ENCODE measurements around the gene RHBDF2.
"Not testable (repeated sequence)": the region's sequence is repeated elsewhere in the genome, so short reads cannot be mapped to it uniquely, and the experiment has no call there.

The RHBDF2 gene

GRCh38 chr17:76523084-76524037 is 22.1 kb upstream of the RHBDF2 start:
- DNase-seq: peak; percentile 58

- not testable (repeated sequence) for DNase-seq
Measured at GRCh38 chr17:76521683-76522082, 20.5 kb upstream of the RHBDF2 start.

GRCh38 chr17:76521262-76521661 is 20.0 kb upstream of the RHBDF2 start:
- DNase-seq: no peak

GRCh38 chr17:76519048-76519966 is 18.1 kb upstream of the RHBDF2 start:
- no peak for DNase-seq

GRCh38 chr17:76517638-76518038 is 16.4 kb upstream of the RHBDF2 start:
- no peak for DNase-seq

GRCh38 chr17:76515274-76515949 is 14.2 kb upstream of the RHBDF2 start:
- no peak for DNase-seq

- DNase-seq: not testable (repeated sequence)
Measured at GRCh38 chr17:76514355-76514754, 13.1 kb upstream of the RHBDF2 start.

GRCh38 chr17:76513306-76513692 is 12.1 kb upstream of the RHBDF2 start:
- DNase-seq: no peak

GRCh38 chr17:76512366-76513305 is 11.4 kb upstream of the RHBDF2 start:
- no peak for DNase-seq

GRCh38 chr17:76511668-76512365 is 10.6 kb upstream of the RHBDF2 start:
- DNase-seq: no peak

- no peak for DNase-seq
Measured at GRCh38 chr17:76510831-76511244, 9.6 kb upstream of the RHBDF2 start.

GRCh38 chr17:76508472-76509063 is 7.3 kb upstream of the RHBDF2 start:
- DNase-seq: not testable (repeated sequence)

GRCh38 chr17:76506408-76507345 is 5.5 kb upstream of the RHBDF2 start:
- DNase-seq: peak; percentile 74

GRCh38 chr17:76504117-76504516 is 2.9 kb upstream of the RHBDF2 start:
- no peak for DNase-seq

- DNase-seq: no peak
Measured at GRCh38 chr17:76502341-76503211, 1.4 kb upstream of the RHBDF2 start.

- DNase-seq: no peak
Measured at GRCh38 chr17:76501827-76502307, 644 bp upstream of the RHBDF2 start.

GRCh38 chr17:76500747-76501017 is 541 bp downstream of the RHBDF2 start:
- DNase-seq: no peak

- DNase-seq: no peak
Measured at GRCh38 chr17:76500074-76500746, 1.0 kb downstream of the RHBDF2 start.

All from NCI-H510A treated with DMSO at 0.1 percent for 48 hours (cell line).